DOHH2 (cell line): ENCODE results near the gene PLVAP.

Experiments
- H3F3A ChIP-seq: fragments of 200-600 bp; sonication (generic), shearing (Covaris generic); 2 replicates; pipeline ENCODE4 v1.6.0; 2016; ENCODE audit warnings: antibody characterized with exemption, mild to moderate bottlenecking; ENCODE audit not compliant: control insufficient read depth, insufficient read depth
- H3K27ac ChIP-seq: fragments of 200-600 bp; sonication (generic); 2 replicates; pipeline ENCODE4 v1.5.1; 2014; ENCODE audit warnings: low read depth, mild to moderate bottlenecking, low read length, moderate library complexity
- H3K27me3 ChIP-seq: fragments of 200-600 bp; sonication (generic); 2 replicates; pipeline ENCODE4 v1.6.1; 2014; ENCODE audit warnings: mild to moderate bottlenecking, low read length, mixed read lengths; ENCODE audit not compliant: control insufficient read depth
- H3K36me3 ChIP-seq: fragments of 200-600 bp; sonication (generic); 2 replicates; pipeline ENCODE4 v1.6.1; 2014; ENCODE audit warnings: mild to moderate bottlenecking, low read length, moderate library complexity, mixed read lengths; ENCODE audit not compliant: control insufficient read depth
- H3K4me1 ChIP-seq: fragments of 200-600 bp; sonication (generic); 2 replicates; pipeline ENCODE4 v1.6.1; 2014; ENCODE audit warnings: mild to moderate bottlenecking, low read length, mixed read lengths; ENCODE audit not compliant: control insufficient read depth
- H3K4me2 ChIP-seq: fragments of 200-600 bp; sonication (generic); 2 replicates; pipeline ENCODE4 v1.6.0; 2014; ENCODE audit warnings: mild to moderate bottlenecking, low read length, moderate library complexity
- H3K4me3 ChIP-seq: fragments of 200-600 bp; sonication (generic); 2 replicates; pipeline ENCODE4 v1.5.1; 2014; ENCODE audit warnings: mild to moderate bottlenecking, low read length, mixed read lengths
- H3K79me2 ChIP-seq: fragments of 200-600 bp; sonication (generic); 2 replicates; pipeline ENCODE4 v1.6.1; 2014; ENCODE audit warnings: mild to moderate bottlenecking, low read length, mixed read lengths; ENCODE audit not compliant: control insufficient read depth
- H3K9me2 ChIP-seq: fragments of 200-600 bp; sonication (generic); replicated peaks from 2 replicates; pipeline ENCODE4 v1.6.1; 2014; ENCODE audit warnings: mild to moderate bottlenecking, low read length, mixed read lengths; ENCODE audit not compliant: control insufficient read depth
- H3K9me3 ChIP-seq: fragments of 200-600 bp; sonication (generic); 2 replicates; pipeline ENCODE4 v1.6.1; 2014; ENCODE audit warnings: antibody characterized with exemption, low read length, mixed read lengths; ENCODE audit not compliant: control insufficient read depth, insufficient read depth
- H4K20me1 ChIP-seq: fragments of 200-600 bp; sonication (generic); 2 replicates; pipeline ENCODE4 v1.6.0; 2014; ENCODE audit warnings: low read depth, mild to moderate bottlenecking, antibody characterized with exemption, low read length, moderate library complexity; ENCODE audit not compliant: control insufficient read depth, insufficient read depth
- CTCF ChIP-seq: fragments of 200-600 bp; sonication (generic); IDR thresholded peaks from one replicate; pipeline ENCODE4 v1.5.1; 2014; ENCODE audit warnings: antibody characterized with exemption, mild to moderate bottlenecking, low read depth, low read length; ENCODE audit not compliant: poor library complexity, severe bottlenecking
- EZH2phosphoT487 ChIP-seq: fragments of 200-600 bp; sonication (generic); IDR thresholded peaks from 2 replicates; pipeline ENCODE4 v1.6.1; 2017; ENCODE audit warnings: borderline replicate concordance, mild to moderate bottlenecking, antibody characterized with exemption, low read length, moderate library complexity, mixed read lengths

The PLVAP gene

GRCh38 chr19:17419154-17419620 lies 42.0 kb upstream of the PLVAP start:
- H3K9me2 ChIP-seq: no peaks in the 10 kb centered on the region
- TF ChIP-seq EZH2phosphoT487 (no peak), CTCF (no peak)
- H3K79me2 ChIP-seq: peaks cover 23% of the 10 kb centered on the region
- peaks cover 21% of the 10 kb centered on the region for H3K36me3 ChIP-seq
- peaks cover 24% of the 10 kb centered on the region for H3K4me1 ChIP-seq
- H3K4me2 ChIP-seq: peak overlapping the region; percentile 80
- H3K27ac ChIP-seq: peak overlapping the region; percentile 56
- H3F3A ChIP-seq: peaks cover 5% of the 10 kb centered on the region; the same call in 1 of the 2 replicates
- H4K20me1 ChIP-seq: no peaks in the 10 kb centered on the region
- no peaks in the 10 kb centered on the region for H3K9me3 ChIP-seq
- H3K27me3 ChIP-seq: no peaks in the 10 kb centered on the region
- H3K4me3 ChIP-seq: peak overlapping the region; percentile 81

GRCh38 chr19:17418710-17419109 lies 41.6 kb upstream of the PLVAP start:
- peaks cover 5% of the 10 kb centered on the region; the same call in 1 of the 2 replicates for H3F3A ChIP-seq
- no peaks in the 10 kb centered on the region for H4K20me1 ChIP-seq
- no peaks in the 10 kb centered on the region for H3K9me3 ChIP-seq
- no peaks in the 10 kb centered on the region for H3K27me3 ChIP-seq
- peak overlapping the region; percentile 81 for H3K4me3 ChIP-seq
- peak overlapping the region; percentile 80 for H3K4me2 ChIP-seq
- no peaks in the 10 kb centered on the region for H3K9me2 ChIP-seq
- H3K27ac ChIP-seq: peak overlapping the region; percentile 56
- peaks cover 26% of the 10 kb centered on the region for H3K36me3 ChIP-seq
- H3K4me1 ChIP-seq: peaks cover 26% of the 10 kb centered on the region
- H3K79me2 ChIP-seq: peaks cover 28% of the 10 kb centered on the region
- TF ChIP-seq EZH2phosphoT487: no peak
- no peak for TF ChIP-seq CTCF

- Histone ChIP-seq H3F3A (peaks cover 22% of the 10 kb centered on the region), H4K20me1 (no peaks in the 10 kb centered on the region)
Measured at GRCh38 chr19:17415121-17415520, 38.0 kb upstream of the PLVAP start.

More at GRCh38 chr19:17415121-17415520, 38.0 kb upstream of the PLVAP start:
- peaks cover 47% of the 10 kb centered on the region for H3K36me3 ChIP-seq
- peaks cover 48% of the 10 kb centered on the region for H3K4me1 ChIP-seq
- peak overlapping the region; percentile 94; the same call in 1 of the 2 replicates for H3K27ac ChIP-seq
- H3K4me2 ChIP-seq: no peak overlapping the region
- peaks cover 45% of the 10 kb centered on the region for H3K79me2 ChIP-seq
- no peak overlapping the region for H3K4me3 ChIP-seq
- H3K27me3 ChIP-seq: no peaks in the 10 kb centered on the region
- H3K9me2 ChIP-seq: no peaks in the 10 kb centered on the region
- TF ChIP-seq CTCF (no peak), EZH2phosphoT487 (no peak)
- no peaks in the 10 kb centered on the region for H3K9me3 ChIP-seq
